OCI-LY3 (cell line): ENCODE measurements around the gene RRM2.

Source experiments
- H2AFZ ChIP-seq: fragments of 200-600, 300-600 bp; shearing (Covaris generic); 2 replicates; pipeline ENCODE4 v1.6.0; 2014; ENCODE audit warnings: antibody characterized with exemption, low read depth, low read length
- H3K27ac ChIP-seq: fragments of 200-600, 300-600 bp; sonication (generic); 2 replicates; pipeline ENCODE4 v1.5.1; 2014; ENCODE audit warnings: mild to moderate bottlenecking, low read length, moderate library complexity, mixed read lengths
- H3K27me3 ChIP-seq: fragments of 200-600, 300-600 bp; sonication (generic); 2 replicates; pipeline ENCODE4 v1.6.1; 2014; ENCODE audit warnings: low read depth, low read length, mixed read lengths
- H3K36me3 ChIP-seq: fragments of 200-600, 300-600 bp; sonication (generic); replicated peaks from 2 replicates; pipeline ENCODE3; 2014; ENCODE audit warnings: low read depth, low read length, mixed read lengths
- H3K4me1 ChIP-seq: fragments of 300-600, 200-600 bp; sonication (generic); 2 replicates; pipeline ENCODE4 v1.6.1; 2014; ENCODE audit warnings: low read length, mixed read lengths
- H3K4me2 ChIP-seq: fragments of 200-600, 300-600 bp; sonication (generic); 2 replicates; pipeline ENCODE4 v1.6.1; 2014; ENCODE audit warnings: low read length, mixed read lengths
- H3K4me3 ChIP-seq: fragments of 300-600, 200-600 bp; sonication (generic); 2 replicates; pipeline ENCODE4 v1.5.1; 2014; ENCODE audit warnings: antibody characterized with exemption, mild to moderate bottlenecking, low read length, moderate library complexity
- H3K79me2 ChIP-seq: fragments of 300-600, 200-600 bp; shearing (Covaris generic); 2 replicates; pipeline ENCODE4 v1.6.1; 2014; ENCODE audit warnings: mild to moderate bottlenecking, low read length, mixed read lengths
- H3K9ac ChIP-seq: fragments of 300-600, 200-600 bp; shearing (Covaris generic); 2 replicates; pipeline ENCODE4 v1.6.0; 2014; ENCODE audit warnings: mild to moderate bottlenecking, low read length, moderate library complexity
- H3K9me3 ChIP-seq: fragments of 200-600, 300-600 bp; shearing (Covaris generic); 2 replicates; pipeline ENCODE4 v1.6.1; 2014; ENCODE audit warnings: low read length, mixed read lengths; ENCODE audit not compliant: insufficient read depth
- H4K20me1 ChIP-seq: fragments of 200-600, 300-600 bp; sonication (generic); 2 replicates; pipeline ENCODE4 v1.6.1; 2016; ENCODE audit warnings: low read length, mixed read lengths; ENCODE audit not compliant: insufficient read depth
- EZH2phosphoT487 ChIP-seq: fragments of 200-600 bp; shearing (Covaris generic); IDR thresholded peaks from 2 replicates; pipeline ENCODE4 v1.6.1; 2018; ENCODE audit warnings: antibody characterized with exemption, mixed run types, low read depth
- TF ChIP-seq, protein P1 (sequence below): fragments of 200-600, 300-600 bp; sonication (generic); IDR thresholded peaks from 2 replicates; pipeline ENCODE4 v1.5.1; 2014; ENCODE audit warnings: antibody characterized with exemption, low read length, low read depth

The RRM2 gene

DNA sequence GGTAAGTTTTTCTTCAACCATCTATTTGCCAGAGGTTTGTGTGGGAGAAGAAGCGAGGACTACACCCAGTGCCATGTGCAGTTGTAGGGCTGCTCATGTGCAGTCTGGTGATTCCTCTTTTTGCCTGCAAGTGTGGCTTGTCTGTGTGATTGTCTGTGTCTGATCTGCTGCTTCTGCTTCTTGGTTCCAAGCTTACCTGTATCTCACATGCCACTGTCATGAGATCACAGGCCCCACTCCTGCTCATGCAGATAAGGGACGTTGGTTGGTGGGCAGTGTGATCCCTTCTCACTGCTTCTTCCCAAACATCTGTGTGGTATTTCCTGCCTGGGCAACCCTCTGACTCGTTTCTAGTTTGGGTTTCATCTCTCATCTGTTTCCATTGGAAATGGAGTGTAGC is 27.1 kb downstream of the RRM2 start:
- H3K27ac ChIP-seq = no peak overlapping the region
- H3K4me3 ChIP-seq = no peak overlapping the region
- H3K36me3 ChIP-seq = no peaks in the 10 kb centered on the region
- H3K9ac ChIP-seq = no peak overlapping the region
- H4K20me1 ChIP-seq = no peaks in the 10 kb centered on the region
- no peaks in the 10 kb centered on the region for H3K27me3 ChIP-seq
- no peak overlapping the region for H2AFZ ChIP-seq
- no peaks in the 10 kb centered on the region for H3K4me1 ChIP-seq
- H3K4me2 ChIP-seq = no peak overlapping the region
- TF ChIP-seq, protein P1, sequence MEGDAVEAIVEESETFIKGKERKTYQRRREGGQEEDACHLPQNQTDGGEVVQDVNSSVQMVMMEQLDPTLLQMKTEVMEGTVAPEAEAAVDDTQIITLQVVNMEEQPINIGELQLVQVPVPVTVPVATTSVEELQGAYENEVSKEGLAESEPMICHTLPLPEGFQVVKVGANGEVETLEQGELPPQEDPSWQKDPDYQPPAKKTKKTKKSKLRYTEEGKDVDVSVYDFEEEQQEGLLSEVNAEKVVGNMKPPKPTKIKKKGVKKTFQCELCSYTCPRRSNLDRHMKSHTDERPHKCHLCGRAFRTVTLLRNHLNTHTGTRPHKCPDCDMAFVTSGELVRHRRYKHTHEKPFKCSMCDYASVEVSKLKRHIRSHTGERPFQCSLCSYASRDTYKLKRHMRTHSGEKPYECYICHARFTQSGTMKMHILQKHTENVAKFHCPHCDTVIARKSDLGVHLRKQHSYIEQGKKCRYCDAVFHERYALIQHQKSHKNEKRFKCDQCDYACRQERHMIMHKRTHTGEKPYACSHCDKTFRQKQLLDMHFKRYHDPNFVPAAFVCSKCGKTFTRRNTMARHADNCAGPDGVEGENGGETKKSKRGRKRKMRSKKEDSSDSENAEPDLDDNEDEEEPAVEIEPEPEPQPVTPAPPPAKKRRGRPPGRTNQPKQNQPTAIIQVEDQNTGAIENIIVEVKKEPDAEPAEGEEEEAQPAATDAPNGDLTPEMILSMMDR = no peak
- no peak for TF ChIP-seq EZH2phosphoT487
- no peaks in the 10 kb centered on the region for H3K79me2 ChIP-seq
- H3K9me3 ChIP-seq = no peaks in the 10 kb centered on the region

GRCh38 chr2:10150436-10150835 is 27.9 kb downstream of the RRM2 start:
- Histone ChIP-seq H4K20me1 (no peaks in the 10 kb centered on the region), H3K27me3 (no peaks in the 10 kb centered on the region), H3K27ac (no peak overlapping the region), H3K4me2 (no peak overlapping the region), H3K79me2 (no peaks in the 10 kb centered on the region), H3K36me3 (no peaks in the 10 kb centered on the region), H3K4me1 (no peaks in the 10 kb centered on the region), H2AFZ (no peak overlapping the region), H3K9ac (no peak overlapping the region), H3K4me3 (no peak overlapping the region), H3K9me3 (no peaks in the 10 kb centered on the region)
- TF ChIP-seq, protein P1 = no peak
- no peak for TF ChIP-seq EZH2phosphoT487

DNA sequence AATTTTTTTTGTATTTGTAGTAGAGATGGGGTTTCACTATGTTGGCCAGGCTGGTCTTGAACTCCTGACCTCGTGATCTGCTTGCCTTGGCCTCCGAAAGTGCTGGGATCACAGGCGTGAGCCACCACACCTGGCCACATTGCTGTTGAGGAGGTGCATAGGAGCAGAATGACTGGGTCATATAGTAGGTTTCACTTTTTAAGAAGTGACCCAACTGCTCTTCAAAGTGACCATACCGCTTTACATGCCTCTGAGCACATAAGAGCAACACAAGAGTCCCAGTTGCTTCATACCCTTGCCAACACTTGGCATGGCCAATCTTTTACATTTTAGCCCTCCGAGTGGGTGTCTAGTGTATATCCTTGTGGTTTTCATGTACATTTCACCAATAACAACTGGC is 28.9 kb downstream of the RRM2 start:
- H3K4me2 ChIP-seq = no peak overlapping the region
- no peaks in the 10 kb centered on the region for H4K20me1 ChIP-seq
- no peaks in the 10 kb centered on the region for H3K9me3 ChIP-seq
- no peak for TF ChIP-seq EZH2phosphoT487
- TF ChIP-seq, protein P1 = no peak
- no peaks in the 10 kb centered on the region for H3K4me1 ChIP-seq
- no peaks in the 10 kb centered on the region for H3K79me2 ChIP-seq
- no peak overlapping the region for H2AFZ ChIP-seq
- no peak overlapping the region for H3K27ac ChIP-seq
- no peaks in the 10 kb centered on the region for H3K27me3 ChIP-seq
- no peak overlapping the region for H3K4me3 ChIP-seq
- no peaks in the 10 kb centered on the region for H3K36me3 ChIP-seq
- no peak overlapping the region for H3K9ac ChIP-seq

DNA sequence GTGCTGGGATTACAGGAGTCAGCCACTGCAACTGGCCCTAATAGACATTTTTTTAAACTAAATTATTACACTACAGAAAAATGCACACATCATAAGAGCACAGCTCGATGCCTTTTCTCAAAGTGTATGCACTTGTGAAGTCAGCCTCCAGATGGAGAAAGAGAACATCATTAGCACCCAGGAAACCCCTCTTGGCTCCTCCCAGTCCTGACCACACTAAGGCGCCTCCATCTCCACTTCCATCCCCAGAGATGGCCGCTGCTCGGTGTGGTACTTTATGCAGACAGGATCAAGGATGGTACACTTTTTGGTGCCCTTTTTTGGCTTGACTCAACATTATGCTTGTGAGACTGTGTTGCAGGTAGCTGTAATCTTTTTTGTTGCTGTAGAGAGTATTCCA is 34.8 kb downstream of the RRM2 start:
- no peaks in the 10 kb centered on the region for H3K36me3 ChIP-seq
- H3K9ac ChIP-seq = no peak overlapping the region
- H3K27ac ChIP-seq = no peak overlapping the region
- H3K27me3 ChIP-seq = no peaks in the 10 kb centered on the region
- no peak overlapping the region for H3K4me2 ChIP-seq
- no peaks in the 10 kb centered on the region for H4K20me1 ChIP-seq
- H3K4me3 ChIP-seq = no peak overlapping the region
- H3K9me3 ChIP-seq = no peaks in the 10 kb centered on the region
- no peaks in the 10 kb centered on the region for H3K4me1 ChIP-seq
- H2AFZ ChIP-seq = no peak overlapping the region
- TF ChIP-seq, protein P1 = no peak
- no peak for TF ChIP-seq EZH2phosphoT487
- no peaks in the 10 kb centered on the region for H3K79me2 ChIP-seq
